Astrocyte (in vitro differentiated cells and primary cell): ENCODE results near the gene GBP2. TPM values are rescaled to one million over a fixed set of nuclear protein-coding genes. Genes with fewer than 3 reads are reported as not detected.

Source experiments
- DNase-seq: peaks from one replicate; pipeline ENCODE4 v3.0.0-alpha.2; 2010; ENCODE audit warnings: low read depth
- FAIRE-seq: peaks from 2 replicates; lab custom pipeline; 2011; peaks lifted over from hg19 to GRCh38; lab: Jason Lieb, UNC
- H2AFZ ChIP-seq: 2 replicates; pipeline ENCODE4 v1.6.0; 2012; ENCODE audit warnings: low read depth, low read length, inconsistent platforms
- H3K27ac ChIP-seq: 2 replicates; pipeline ENCODE4 v1.5.1; 2011; ENCODE audit warnings: low read depth, low read length, inconsistent platforms
- H3K27me3 ChIP-seq: 2 replicates; pipeline ENCODE4 v1.6.0; 2011; ENCODE audit warnings: low read length, inconsistent platforms; ENCODE audit not compliant: insufficient read depth
- H3K36me3 ChIP-seq: 2 replicates; pipeline ENCODE4 v1.5.1; 2011; ENCODE audit warnings: low read length, inconsistent platforms; ENCODE audit not compliant: insufficient read depth
- H3K4me1 ChIP-seq: 2 replicates; pipeline ENCODE4 v1.5.1; 2011; ENCODE audit warnings: low read length, inconsistent platforms; ENCODE audit not compliant: insufficient read depth
- H3K4me2 ChIP-seq: 2 replicates; pipeline ENCODE4 v1.6.0; 2012; ENCODE audit warnings: low read length, inconsistent platforms
- H3K4me3 ChIP-seq: 2 replicates; pipeline ENCODE4 v1.5.1; 2011; ENCODE audit warnings: low read depth, mild to moderate bottlenecking, low read length, inconsistent platforms; ENCODE audit not compliant: insufficient read depth
- H3K79me2 ChIP-seq: 2 replicates; pipeline ENCODE4 v1.6.0; 2012; ENCODE audit warnings: mild to moderate bottlenecking, low read length, inconsistent platforms; ENCODE audit not compliant: insufficient read depth
- H3K9ac ChIP-seq: 2 replicates; pipeline ENCODE4 v1.6.0; 2012; ENCODE audit warnings: mild to moderate bottlenecking, low read length, inconsistent platforms
- H3K9me3 ChIP-seq: 2 replicates; pipeline ENCODE4 v1.5.1; 2012; ENCODE audit warnings: low read depth, mild to moderate bottlenecking, low read length, inconsistent platforms; ENCODE audit not compliant: insufficient read depth
- H4K20me1 ChIP-seq: 2 replicates; pipeline ENCODE4 v1.6.0; 2012; ENCODE audit warnings: low read length, inconsistent platforms; ENCODE audit not compliant: insufficient read depth
- H3K27ac Mint-ChIP-seq: one replicate; pipeline ENCODE4 v1.8.0; 2021; ENCODE audit warnings: mild to moderate bottlenecking, mixed read lengths; ENCODE audit not compliant: unreplicated experiment
- H3K27me3 Mint-ChIP-seq: one replicate; pipeline ENCODE4 v1.8.0; 2021; ENCODE audit warnings: low read depth, mixed read lengths; ENCODE audit not compliant: unreplicated experiment
- H3K36me3 Mint-ChIP-seq: one replicate; pipeline ENCODE4 v1.8.0; 2021; ENCODE audit warnings: low read depth, mixed read lengths; ENCODE audit not compliant: unreplicated experiment
- H3K4me1 Mint-ChIP-seq: one replicate; pipeline ENCODE4 v1.8.0; 2021; ENCODE audit warnings: low read depth, mixed read lengths; ENCODE audit not compliant: unreplicated experiment
- H3K4me3 Mint-ChIP-seq: one replicate; pipeline ENCODE4 v1.8.0; 2021; ENCODE audit warnings: mild to moderate bottlenecking, moderate library complexity, mixed read lengths; ENCODE audit not compliant: unreplicated experiment
- H3K9me3 Mint-ChIP-seq: one replicate; pipeline ENCODE4 v1.8.0; 2021; ENCODE audit warnings: mild to moderate bottlenecking, mixed read lengths; ENCODE audit not compliant: unreplicated experiment
- CTCF ChIP-seq: IDR thresholded peaks from 2 replicates; pipeline ENCODE4 v1.5.1; 2011; ENCODE audit warnings: low read depth, mild to moderate bottlenecking, inconsistent platforms, low read length, moderate library complexity; ENCODE audit not compliant: insufficient read depth
- EZH2 ChIP-seq: IDR thresholded peaks from 2 replicates; pipeline ENCODE4 v1.6.1; 2012; ENCODE audit warnings: mild to moderate bottlenecking, low read length, inconsistent platforms; ENCODE audit not compliant: insufficient read depth
- total RNA-seq: library from RNA; stranded (reverse); gene quantifications from 2 replicates; pipeline ENCODE4 v1.2.1, GENCODE V29; 2021

GBP2 gene
- total RNA-seq, 1 donor from 2014 or later: 4.6 TPM

- TF ChIP-seq EZH2: no peak
- no peak for TF ChIP-seq CTCF
- Histone ChIP-seq H3K27ac (no peak overlapping the region), H3K9me3 (no peaks in the 10 kb centered on the region), H3K9ac (no peak overlapping the region), H3K4me3 (no peak overlapping the region), H4K20me1 (no peaks in the 10 kb centered on the region), H3K36me3 (no peaks in the 10 kb centered on the region), H3K4me1 (no peaks in the 10 kb centered on the region), H3K79me2 (no peaks in the 10 kb centered on the region), H3K27me3 (no peaks in the 10 kb centered on the region), H2AFZ (no peak overlapping the region), H3K4me2 (no peak overlapping the region)
- FAIRE-seq (no peak), DNase-seq (no peak)
- no peak overlapping the region for H3K4me3 Mint-ChIP-seq
- no peaks in the 10 kb centered on the region for H3K4me1 Mint-ChIP-seq
- no peaks in the 10 kb centered on the region for H3K36me3 Mint-ChIP-seq
- H3K27ac Mint-ChIP-seq: no peak overlapping the region
- no peaks in the 10 kb centered on the region for H3K27me3 Mint-ChIP-seq
- H3K9me3 Mint-ChIP-seq: no peaks in the 10 kb centered on the region
Observed at GRCh38 chr1:89172468-89173143, 46.7 kb upstream of the GBP2 start.

- Histone ChIP-seq H3K27ac (no peak overlapping the region), H3K9me3 (no peaks in the 10 kb centered on the region), H3K4me2 (no peak overlapping the region), H2AFZ (no peak overlapping the region), H4K20me1 (no peaks in the 10 kb centered on the region), H3K79me2 (no peaks in the 10 kb centered on the region), H3K9ac (no peak overlapping the region), H3K36me3 (no peaks in the 10 kb centered on the region), H3K27me3 (no peaks in the 10 kb centered on the region), H3K4me1 (no peaks in the 10 kb centered on the region), H3K4me3 (no peak overlapping the region)
- TF ChIP-seq CTCF: no peak
- TF ChIP-seq EZH2: no peak
- no peaks in the 10 kb centered on the region for H3K27me3 Mint-ChIP-seq
- no peak overlapping the region for H3K27ac Mint-ChIP-seq
- H3K36me3 Mint-ChIP-seq: no peaks in the 10 kb centered on the region
- FAIRE-seq (no peak), DNase-seq (no peak)
- H3K4me3 Mint-ChIP-seq: no peak overlapping the region
- no peaks in the 10 kb centered on the region for H3K9me3 Mint-ChIP-seq
- no peaks in the 10 kb centered on the region for H3K4me1 Mint-ChIP-seq
Observed at GRCh38 chr1:89171067-89171438, 45.1 kb upstream of the GBP2 start.

- no peaks in the 10 kb centered on the region for H3K4me1 Mint-ChIP-seq
- no peaks in the 10 kb centered on the region for H3K9me3 ChIP-seq
- H3K4me3 Mint-ChIP-seq: no peak overlapping the region
- no peaks in the 10 kb centered on the region for H3K9me3 Mint-ChIP-seq
- no peaks in the 10 kb centered on the region for H3K36me3 Mint-ChIP-seq
- no peaks in the 10 kb centered on the region for H3K4me1 ChIP-seq
- H2AFZ ChIP-seq: no peak overlapping the region
- no peaks in the 10 kb centered on the region for H3K27me3 ChIP-seq
- no peak for DNase-seq
- H4K20me1 ChIP-seq: no peaks in the 10 kb centered on the region
- no peak overlapping the region for H3K27ac ChIP-seq
- H3K79me2 ChIP-seq: no peaks in the 10 kb centered on the region
- no peak for FAIRE-seq
- no peak overlapping the region for H3K4me2 ChIP-seq
- H3K9ac ChIP-seq: no peak overlapping the region
- no peaks in the 10 kb centered on the region for H3K27me3 Mint-ChIP-seq
- H3K27ac Mint-ChIP-seq: no peak overlapping the region
- no peak overlapping the region for H3K4me3 ChIP-seq
- H3K36me3 ChIP-seq: no peaks in the 10 kb centered on the region
- TF ChIP-seq CTCF (no peak), EZH2 (no peak)
Observed at GRCh38 chr1:89170170-89171066, 44.5 kb upstream of the GBP2 start.
